GM21447 (cell line): ENCODE measurements around the gene DR1.
"Not testable (repeated sequence)": the region's sequence is repeated elsewhere in the genome, so short reads cannot be mapped to it uniquely, and the experiment has no call there.

Experiments used
- ATAC-seq: cut with Tn5 transposase; IDR thresholded peaks from one replicate; pipeline ENCODE4 v1.9.1; 2021; ENCODE audit not compliant: unreplicated experiment

Gene DR1

GRCh38 chr1:93339171-93339697 lies 6.5 kb upstream of the DR1 start:
- no peak for ATAC-seq

- no peak for ATAC-seq
Observed at GRCh38 chr1:93340090-93340489, 5.6 kb upstream of the DR1 start.

- ATAC-seq = no peak
Observed at GRCh38 chr1:93344484-93344883, 1.2 kb upstream of the DR1 start.

GRCh38 chr1:93344886-93345632 lies 648 bp upstream of the DR1 start:
- ATAC-seq = peak; percentile 4

- ATAC-seq = peak; percentile 31
Observed at GRCh38 chr1:93346421-93346993, 800 bp downstream of the DR1 start.

- no peak for ATAC-seq
Observed at GRCh38 chr1:93347334-93347899, 1.7 kb downstream of the DR1 start.

GRCh38 chr1:93348104-93348728 lies 2.5 kb downstream of the DR1 start:
- ATAC-seq = no peak

GRCh38 chr1:93349231-93350135 lies 3.8 kb downstream of the DR1 start:
- no peak for ATAC-seq

- no peak for ATAC-seq
Observed at GRCh38 chr1:93350322-93350721, 4.6 kb downstream of the DR1 start.

- ATAC-seq = no peak
Observed at GRCh38 chr1:93350875-93351274, 5.2 kb downstream of the DR1 start.

GRCh38 chr1:93351346-93351745 lies 5.6 kb downstream of the DR1 start:
- ATAC-seq = not testable (repeated sequence)

- ATAC-seq = no peak
Observed at GRCh38 chr1:93352376-93352775, 6.7 kb downstream of the DR1 start.

GRCh38 chr1:93353286-93353685 lies 7.6 kb downstream of the DR1 start:
- no peak for ATAC-seq

- ATAC-seq = no peak
Observed at GRCh38 chr1:93354749-93355148, 9.0 kb downstream of the DR1 start.

- no peak for ATAC-seq
Observed at GRCh38 chr1:93357242-93357641, 11.5 kb downstream of the DR1 start.

- ATAC-seq = no peak
Observed at GRCh38 chr1:93358293-93358692, 12.6 kb downstream of the DR1 start.

GRCh38 chr1:93360111-93360510 lies 14.4 kb downstream of the DR1 start:
- no peak for ATAC-seq

- no peak for ATAC-seq
Observed at GRCh38 chr1:93362237-93362636, 16.5 kb downstream of the DR1 start.

GRCh38 chr1:93365813-93366212 lies 20.1 kb downstream of the DR1 start:
- ATAC-seq = no peak

- ATAC-seq = no peak
Observed at GRCh38 chr1:93369734-93370133, 24.0 kb downstream of the DR1 start.
